A204.1 (cell line): ENCODE results near the gene NLRP6.
"Not testable (repeated sequence)": the region's sequence is repeated elsewhere in the genome, so short reads cannot be mapped to it uniquely, and the experiment has no call there.

ENCODE experiments used
- FAIRE-seq: peaks from 2 replicates; lab custom pipeline; 2012; peaks lifted over from hg19 to GRCh38; lab: Jason Lieb, UNC

Gene NLRP6

DNA sequence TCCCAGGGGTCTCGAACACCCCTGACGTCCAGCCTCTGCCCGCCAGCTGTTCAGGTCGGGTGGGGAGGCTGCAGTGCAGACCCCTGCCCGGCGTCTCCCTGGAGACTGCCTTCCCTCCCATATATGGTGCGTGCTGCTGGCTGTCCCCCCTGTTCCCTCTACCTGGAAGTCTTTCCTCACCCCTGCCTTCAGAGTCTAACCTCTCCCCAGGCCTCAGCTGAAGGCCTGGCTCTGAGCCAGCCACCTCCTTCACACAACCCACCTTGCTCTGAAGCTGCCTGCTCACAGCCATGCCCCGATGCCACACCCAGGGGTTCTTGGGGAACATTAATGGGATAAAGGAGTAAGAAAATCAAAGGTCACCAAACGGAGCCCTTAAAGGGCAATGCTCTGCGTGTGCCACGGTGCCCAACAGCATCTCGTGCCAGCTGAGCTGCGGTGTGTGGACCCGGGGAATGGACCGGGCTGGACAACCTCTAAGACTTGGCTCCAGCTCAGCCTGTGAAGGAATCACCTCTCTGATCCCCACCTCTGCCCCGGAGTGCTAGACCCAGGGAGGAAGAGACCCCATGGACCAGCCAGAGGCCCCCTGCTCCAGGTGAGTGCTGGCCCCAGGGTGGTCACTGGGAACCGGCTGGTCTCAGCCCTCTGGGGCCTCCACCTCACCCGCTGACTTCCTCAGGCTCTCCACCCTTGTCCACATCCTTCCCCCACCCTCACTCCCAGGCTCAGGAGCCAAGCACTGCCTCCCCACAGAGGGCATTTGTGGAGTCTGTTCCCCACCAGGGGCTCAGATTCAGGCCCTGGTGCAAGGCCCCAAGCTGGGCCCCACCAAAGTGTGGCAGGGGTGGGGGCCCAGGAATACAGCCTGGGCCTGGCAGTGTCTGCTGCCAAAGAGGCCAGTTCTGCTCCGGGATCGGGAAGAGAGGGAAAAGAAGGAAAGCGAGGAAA, at the start of gene NLRP6:
TSS of gene NLRP6 (plus strand) at position 407 of the 951 bp plus-strand sequence. CDS start at position 570, 163 bp downstream.
- no peak for FAIRE-seq

DNA sequence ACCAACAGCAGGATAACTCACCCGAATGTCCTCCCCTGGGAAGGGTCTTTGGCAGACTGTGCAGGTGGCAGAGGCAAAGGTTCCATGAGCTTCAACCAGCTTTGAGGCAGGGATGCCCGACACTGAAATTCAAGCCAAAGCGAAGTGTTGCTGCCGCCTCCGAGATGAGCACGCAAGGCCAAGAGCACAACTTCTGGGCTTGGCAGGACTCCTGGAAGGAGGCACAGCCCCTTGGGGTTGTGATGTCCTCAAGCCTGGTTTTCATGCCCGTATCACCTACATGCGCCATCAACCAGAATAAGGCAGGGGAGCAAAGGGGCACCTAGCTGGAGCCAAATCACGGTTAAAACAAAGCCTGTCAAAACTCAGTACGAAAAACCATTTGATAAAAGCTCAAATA, 47.8 kb upstream of the NLRP6 start:
- no peak for FAIRE-seq

DNA sequence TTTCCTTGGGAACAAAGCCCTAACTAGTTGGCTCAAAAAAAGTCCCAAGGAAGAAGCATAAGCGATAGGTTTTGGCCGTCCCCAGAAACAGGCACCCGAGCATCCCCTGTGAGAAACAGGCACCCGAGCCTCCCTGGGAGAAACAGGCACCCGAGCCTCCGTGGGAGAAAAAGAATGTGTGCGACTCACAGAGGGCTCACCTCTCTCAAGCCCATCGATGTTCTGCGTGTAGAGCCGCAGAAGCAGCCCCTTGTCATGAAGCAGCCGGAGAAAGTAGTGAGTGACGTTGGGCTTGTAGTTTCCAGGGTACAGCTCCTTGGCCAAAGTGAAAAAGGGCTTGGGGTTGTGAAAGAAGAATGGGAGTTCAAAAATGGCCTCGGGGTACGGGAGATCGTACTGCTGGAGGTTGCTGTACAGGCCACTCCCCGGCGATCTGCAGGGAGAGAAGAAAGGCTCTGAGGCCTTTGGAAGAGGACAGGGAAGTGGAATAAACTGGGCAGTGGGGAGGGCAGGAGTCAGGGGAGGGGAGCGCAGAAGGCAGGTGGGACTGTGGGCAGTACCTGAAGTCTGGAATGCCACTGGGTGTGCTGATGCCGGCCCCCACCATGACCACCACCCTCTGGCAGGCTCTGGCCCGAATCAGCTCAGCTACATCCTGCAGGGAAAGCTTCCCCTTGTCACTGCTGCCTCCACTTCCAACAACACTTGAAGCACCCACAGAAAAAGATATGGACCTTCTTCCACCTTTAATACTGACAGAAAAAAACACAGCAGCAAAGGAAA, 45.2 kb upstream of the NLRP6 start:
- no peak for FAIRE-seq

DNA sequence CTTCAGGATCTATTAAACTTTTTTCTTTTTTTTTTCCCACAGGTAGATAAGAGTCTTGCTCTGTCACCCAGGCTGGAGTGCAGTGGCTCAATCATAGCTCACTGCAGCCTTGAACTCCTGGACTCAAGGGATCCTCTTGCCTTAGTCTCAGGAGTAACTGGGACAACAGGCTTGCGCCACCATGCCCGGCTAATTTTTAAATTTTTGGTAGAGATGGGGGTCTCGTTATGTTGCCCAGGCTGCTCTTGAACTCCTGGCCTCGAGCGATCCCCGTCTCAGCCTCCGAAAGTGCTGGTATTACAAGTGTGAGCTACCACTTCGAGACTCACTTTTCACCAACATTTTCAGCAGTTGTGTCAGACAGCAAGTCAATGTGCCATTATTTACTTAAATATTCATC, 43.0 kb upstream of the NLRP6 start:
- FAIRE-seq: no peak

DNA sequence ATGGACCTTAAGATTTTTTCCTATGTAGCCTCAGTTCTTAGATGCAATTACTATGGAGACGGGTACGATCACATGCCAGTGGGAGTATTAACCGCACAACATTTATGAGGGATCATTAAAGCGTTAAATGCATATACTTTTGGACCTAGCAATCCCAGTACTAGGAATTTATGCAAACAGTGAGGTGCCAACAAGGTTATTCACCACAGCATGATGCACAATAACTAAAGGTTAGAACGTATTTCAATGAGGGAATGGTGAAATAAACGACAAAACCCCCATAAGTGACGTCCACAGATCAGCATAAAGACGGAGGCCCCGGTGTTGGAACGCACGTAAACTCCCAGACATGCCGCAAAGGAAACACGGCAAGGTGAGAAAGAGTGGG, 42.6 kb upstream of the NLRP6 start:
- FAIRE-seq: no peak

DNA sequence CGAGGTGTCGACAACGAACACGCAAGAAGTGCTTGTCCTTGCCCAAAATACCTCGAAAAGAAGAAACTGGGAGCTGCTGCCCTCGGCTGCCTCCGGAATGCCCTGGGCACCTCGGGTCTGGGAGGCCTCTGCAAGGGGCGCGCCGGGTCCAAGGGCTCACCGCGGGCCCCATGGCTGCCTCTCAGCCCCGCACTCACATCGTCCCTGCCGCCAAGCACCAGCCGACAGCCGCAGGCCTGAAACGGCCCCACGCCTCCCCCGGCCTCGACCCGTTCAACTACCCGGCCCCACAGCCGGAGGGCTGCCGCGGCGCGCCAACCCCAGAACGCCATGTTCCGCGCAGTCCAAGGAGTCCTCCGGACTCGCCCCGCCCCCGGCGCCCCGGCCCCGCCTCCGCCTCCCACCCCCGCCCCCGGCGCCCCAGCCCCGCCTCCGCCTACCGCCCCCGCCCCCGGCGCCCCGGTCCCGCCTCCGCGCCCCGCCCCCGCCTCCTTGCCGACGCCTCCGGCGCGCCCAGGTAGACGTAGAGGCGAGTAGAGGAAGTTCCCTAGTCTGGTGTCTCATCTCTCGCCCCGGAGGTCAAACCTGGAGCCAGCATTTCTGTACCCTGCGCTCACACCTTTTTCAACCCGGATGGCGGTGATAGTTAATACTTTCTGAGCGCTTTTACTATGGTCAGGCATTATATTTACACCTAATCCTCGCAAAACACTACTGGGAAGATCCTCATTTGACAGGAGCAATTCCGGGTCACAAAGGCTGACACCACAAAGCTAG, 42.0 kb upstream of the NLRP6 start, which contains the start of gene SIRT3:
TSS of gene SIRT3 (minus strand) at position 346 of the 777 bp plus-strand sequence. CDS start at position 332, 14 bp downstream.
- no peak for FAIRE-seq

DNA sequence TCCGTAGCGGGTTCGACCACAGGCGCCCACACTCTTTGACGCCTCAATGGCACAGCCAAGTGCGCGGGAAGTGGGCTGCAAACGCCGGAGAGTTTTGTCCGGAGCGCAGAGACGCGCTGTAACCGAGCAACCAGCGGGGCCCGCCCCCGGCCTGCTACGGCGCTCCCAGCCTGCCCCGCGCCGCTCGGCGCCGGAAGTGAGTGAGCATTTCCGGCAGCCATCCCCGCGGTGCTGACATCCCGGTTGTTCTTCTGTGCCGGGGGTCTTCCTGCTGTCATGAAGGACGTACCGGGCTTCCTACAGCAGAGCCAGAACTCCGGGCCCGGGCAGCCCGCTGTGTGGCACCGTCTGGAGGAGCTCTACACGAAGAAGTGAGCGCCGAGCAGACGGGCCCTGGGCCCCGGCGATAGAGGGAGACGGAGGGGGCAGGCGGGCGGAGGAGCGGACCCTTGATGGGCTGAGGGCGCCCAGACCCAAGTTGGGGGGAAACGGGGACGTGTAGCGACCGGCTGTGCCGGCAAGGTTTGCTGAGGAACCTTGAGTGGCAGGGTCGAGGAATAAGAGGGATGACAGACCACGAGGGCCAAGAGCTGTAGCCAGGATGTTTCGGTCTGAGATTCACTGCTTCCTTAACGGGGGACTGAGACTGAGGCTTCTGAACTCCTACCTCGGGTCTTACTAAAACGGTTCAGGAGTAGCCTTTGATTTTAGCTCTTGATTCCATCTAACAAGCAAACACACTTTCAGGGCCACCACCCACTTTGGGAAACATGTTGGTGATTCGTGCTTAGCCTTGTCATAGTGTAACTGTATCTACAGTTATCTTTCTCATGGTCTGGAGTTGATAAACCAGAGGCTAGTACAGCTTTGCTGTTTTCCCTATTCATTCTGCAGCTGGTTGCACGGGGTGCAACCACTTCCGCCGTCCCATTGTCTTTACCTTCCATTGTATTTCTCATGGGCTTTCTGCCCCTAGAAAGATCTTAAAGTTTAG, 41.1 kb upstream of the NLRP6 start, which contains the start of gene PSMD13:
TSS of gene PSMD13 (plus strand) at position 203 of the 994 bp plus-strand sequence. CDS start at position 277, 74 bp downstream.
- no peak for FAIRE-seq

DNA sequence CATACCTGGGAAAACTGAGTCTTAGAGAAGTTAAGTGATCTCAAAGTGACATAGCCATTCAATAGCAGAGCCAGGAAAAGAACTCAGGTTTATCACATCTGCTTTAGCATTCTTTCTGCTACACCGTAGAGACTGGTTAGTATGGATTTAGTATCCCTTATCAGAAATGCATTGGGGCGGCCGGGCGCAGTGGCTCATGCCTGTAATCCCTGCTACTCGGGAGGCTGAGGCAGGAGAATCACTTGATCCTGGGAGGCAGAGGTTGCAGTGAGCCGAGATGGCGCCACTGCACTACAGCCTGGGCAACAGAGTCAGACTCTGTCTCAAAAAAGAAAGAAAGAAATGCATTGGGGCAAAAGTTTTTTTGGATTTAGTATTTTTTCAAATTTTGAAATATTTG, 39.9 kb upstream of the NLRP6 start:
- not testable (repeated sequence) for FAIRE-seq

DNA sequence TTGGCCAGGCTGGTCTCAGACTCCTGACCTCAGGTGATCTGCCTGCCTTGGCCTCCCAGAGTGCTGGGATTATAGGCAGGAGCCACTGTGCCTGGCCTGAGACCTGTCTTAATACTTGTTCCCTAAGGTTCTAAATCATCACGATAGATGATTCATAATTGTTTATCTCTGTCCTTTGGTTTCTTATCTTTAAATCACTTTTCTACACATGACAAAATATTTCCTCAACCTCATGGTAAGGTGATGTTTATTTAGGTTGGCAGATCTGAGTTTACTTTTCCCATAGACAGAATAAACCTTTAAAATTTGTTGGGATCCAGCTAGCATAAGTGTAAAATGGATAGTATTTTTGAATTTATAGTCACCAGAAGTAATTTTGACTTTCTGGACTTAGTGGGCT, 37.9 kb upstream of the NLRP6 start:
- no peak for FAIRE-seq

DNA sequence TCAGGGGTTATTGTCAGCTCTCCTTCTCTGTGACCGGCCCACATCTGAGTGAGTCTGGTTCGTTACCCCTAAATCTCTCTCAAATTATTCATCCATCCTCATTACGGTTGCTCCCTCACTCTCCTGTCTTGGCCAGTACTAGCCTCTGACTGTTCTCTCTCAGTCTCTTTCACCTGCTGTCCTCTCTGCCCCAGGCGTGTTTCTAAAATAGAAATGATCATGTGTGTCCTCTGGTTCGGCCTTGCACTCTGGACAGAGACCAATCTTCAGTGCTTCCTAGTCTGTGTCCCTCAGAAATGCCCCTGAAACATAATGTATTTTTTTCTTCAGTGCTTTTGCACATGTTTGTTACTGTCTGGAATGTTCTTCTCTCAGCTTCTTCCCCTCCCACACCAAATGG, 36.6 kb upstream of the NLRP6 start:
- no peak for FAIRE-seq

DNA sequence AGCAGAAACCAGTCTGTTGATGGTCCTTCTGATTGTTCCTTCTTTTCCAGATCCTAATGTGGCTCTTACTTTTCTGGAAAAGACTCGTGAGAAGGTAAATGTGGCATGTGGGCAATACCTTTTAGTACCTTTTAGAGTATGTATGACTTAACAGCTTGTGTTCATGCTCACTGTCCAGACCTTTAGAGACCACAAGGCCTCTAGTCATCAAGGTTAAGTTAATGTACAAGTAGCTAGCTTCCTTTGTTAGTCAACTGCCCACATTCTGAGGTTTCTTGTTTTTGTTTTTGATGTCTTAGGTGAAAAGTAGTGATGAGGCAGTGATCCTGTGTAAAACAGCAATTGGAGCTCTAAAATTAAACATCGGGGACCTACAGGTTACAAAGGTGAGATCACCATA, 33.8 kb upstream of the NLRP6 start:
- FAIRE-seq: no peak

DNA sequence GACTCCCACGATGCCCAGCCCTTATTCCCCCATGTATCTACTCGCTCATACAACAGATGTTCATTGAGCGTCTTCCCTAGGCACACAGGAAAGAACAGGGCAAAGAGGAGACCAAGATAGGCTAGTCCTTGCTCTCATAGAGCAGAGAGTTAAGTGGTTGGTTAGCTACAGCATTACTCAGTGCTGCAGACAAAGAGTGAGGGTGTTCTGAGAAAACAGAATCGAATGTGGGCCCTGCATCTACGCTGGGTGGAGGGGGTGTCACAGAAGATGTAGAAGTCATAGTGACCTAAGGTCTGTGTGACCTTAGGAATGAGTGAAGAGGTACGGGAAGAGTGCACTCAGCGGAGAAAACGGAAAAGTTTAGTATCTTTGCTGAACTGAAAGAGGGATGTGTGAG, 29.1 kb upstream of the NLRP6 start:
- FAIRE-seq: no peak

DNA sequence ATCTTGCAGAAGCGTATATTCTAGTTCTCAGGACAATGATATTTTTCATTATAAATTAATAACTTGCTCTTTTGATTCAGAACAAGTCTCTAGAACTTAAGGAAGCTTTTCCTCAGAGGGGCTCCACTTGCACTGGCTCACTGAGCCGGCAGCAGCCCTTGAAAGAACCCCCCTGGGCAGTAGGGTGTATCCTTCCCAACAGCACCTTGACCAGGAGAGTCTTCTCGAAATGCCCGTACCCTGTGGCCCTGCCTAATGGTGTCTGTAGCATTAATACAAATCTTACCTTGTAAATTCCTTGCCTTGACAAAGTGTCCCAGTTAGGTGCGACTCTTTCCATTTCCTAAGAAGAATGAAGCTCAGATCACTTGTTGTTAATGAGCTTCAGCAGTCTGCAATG, 27.9 kb upstream of the NLRP6 start:
- FAIRE-seq: no peak

DNA sequence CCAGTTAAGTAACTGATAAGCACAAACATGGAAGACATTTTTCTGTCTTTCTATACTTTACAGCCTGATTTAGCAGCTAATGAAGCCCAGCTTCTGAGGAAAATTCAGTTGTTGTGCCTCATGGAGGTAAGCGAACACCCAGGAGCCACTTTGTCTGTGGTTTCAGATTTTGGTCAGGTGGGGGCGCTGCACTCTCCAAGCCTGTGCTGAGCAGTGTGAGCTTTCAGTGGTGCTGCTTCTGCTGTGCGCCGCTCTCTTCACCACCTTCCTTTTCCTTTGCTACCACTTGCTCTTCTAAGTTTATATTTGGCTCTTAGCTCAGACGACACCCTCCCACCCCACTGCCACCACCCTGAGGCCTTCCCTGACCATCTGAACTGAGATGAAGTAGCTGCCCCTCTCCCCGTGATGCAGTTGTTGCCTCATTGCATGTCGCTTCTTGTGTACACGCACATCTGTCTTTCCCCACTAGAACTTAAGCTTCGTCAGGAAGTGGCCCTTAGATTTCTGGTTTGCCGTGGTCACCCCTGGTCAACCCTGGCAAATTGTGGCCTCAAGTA, 27.4 kb upstream of the NLRP6 start:
- no peak for FAIRE-seq

DNA sequence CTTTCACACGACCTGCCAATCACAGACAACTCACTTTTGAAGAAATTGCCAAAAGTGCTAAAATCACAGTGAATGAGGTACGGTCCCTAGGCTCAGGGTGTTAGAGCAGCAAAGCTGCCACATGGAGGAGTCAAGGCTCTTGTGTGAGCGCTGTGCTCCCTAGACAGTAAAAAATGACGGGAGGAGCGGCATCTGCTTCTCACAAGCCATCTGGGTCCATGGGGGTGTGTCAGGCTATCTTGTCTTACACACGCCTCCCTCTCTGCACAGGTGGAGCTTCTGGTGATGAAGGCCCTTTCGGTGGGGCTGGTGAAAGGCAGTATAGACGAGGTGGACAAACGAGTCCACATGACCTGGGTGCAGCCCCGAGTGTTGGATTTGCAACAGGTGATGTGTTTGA, 26.7 kb upstream of the NLRP6 start:
- no peak for FAIRE-seq

DNA sequence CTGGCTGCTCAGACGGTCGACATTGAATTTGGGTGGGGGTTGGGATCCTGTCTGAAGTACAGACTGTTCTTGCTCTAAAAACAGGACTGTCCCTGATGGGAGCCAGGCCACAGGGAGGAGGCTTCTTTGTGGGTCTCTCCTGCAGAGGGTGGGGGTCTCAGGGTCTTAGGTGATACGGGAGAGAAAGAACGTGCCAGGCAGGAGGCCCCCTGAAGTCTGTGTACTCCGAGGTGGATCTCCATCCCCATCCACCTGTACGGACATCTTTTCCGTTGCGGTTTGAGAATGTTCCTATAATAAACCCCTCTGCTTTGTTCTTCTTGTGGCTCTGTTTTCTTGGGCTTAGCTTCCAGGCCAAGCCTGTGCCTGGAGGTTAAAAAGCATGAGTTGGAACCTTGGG, 25.5 kb upstream of the NLRP6 start:
- FAIRE-seq: no peak

DNA sequence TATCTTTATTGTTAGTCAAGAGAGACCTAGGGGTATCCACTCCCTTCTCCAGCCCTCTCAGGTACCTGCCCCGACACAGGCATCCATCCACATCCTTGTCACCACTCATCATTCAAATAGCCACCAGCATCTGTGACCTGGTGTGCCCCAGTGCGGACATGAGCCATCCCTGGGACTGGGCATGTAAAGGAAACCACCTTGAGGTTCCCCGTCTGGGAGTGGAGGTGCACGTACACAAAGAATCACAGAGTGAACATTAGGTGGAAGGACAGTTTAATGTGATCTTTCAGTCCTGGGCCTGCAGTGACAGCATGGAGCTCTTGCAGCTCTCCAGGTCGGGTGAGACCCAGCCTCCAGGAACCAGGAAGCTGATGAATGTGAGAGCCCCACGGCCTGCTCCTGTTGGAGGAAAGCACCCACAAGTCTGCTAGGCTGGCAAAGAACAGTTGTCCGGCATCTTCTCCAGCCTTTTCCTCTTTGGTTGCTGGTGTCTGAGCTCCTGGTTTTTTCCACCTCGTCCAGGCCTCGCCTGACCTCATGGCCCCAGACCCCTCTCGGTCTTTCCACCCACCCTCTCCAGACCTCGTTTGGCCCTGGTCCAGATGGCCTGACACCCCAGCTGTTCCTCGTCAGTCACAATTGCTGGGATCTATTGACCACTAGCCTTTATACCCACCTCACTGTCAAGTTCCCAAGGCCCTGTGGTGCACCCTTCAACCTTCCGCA, 24.9 kb upstream of the NLRP6 start:
- FAIRE-seq: no peak

DNA sequence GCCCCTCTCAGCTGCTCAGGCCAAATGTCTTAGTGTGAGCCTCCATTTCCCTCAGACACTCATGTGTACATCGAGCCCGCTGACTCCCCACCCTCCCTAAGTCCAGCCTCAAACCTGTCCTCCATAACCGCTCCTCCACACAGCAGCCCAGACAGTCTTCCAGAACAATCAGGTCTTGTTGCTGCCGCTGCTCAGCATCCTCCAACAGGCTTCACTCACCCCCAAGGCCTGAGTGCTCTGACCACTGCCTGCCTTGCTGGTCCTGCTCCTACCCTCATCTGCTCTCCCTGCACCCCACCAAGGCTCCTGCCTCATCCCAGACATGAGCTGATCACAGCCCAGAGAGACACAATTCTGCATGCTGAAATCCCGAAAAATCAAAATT, 24.3 kb upstream of the NLRP6 start:
- no peak for FAIRE-seq

DNA sequence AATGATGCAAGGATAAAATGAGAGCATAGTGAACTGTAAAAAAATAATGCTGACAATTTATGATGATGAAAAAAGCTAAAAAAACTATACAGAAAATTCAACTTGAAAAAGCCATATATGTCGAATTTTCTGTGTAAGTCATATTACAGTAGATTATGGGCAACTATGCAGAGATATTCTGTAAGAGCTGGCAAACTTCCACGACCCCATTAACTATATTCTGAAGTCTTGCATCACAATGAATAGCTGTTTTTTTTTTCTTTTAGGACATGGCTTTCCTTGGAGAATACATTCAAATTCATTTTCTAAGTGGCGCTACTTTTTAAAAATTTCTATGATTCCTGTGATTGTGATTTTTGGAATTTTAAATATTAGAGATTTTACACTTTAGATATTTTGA, 23.0 kb upstream of the NLRP6 start:
- FAIRE-seq: no peak

DNA sequence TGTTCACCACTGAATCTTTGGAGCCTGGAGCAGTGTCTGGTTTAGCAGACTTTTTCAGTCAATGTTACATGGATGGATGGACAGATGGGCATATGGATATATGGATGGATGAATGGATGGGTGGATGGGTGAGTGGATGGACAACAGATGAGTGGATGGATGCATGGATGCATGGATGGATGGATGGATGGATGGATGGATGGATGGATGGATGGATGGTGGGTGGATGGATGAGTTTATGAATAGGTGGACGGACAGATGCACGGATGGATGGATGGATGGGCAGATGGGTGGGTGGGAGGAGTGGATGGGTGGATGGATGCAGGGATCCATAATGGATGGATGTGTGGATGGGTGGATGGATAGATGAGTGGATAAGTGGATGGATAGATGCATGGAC, 22.4 kb upstream of the NLRP6 start:
- FAIRE-seq: no peak
